ENCODE data around the gene ZZZ3. TPM values are rescaled to one million over a fixed set of nuclear protein-coding genes. Genes with fewer than 3 reads are reported as not detected.

The ZZZ3 gene
- total RNA-seq, 1 experiment from 2014 or later: 77.8 TPM

- intact Hi-C loops (cut with micrococcal nuclease): no loop called here
- Histone ChIP-seq H3K9me3 (ENCODE audit: low read length) (no peaks in the 10 kb centered on the region), H3K36me3 (ENCODE audit: low read depth, low read length) (peaks cover 13% of the 10 kb centered on the region), H3K9me2 (replicated peaks; ENCODE audit: low read length) (no peaks in the 10 kb centered on the region), H4K20me1 (ENCODE audit: low read length) (peaks cover 5% of the 10 kb centered on the region), H3K4me1 (ENCODE audit: insufficient read depth, low read length) (peaks cover 13% of the 10 kb centered on the region), H3K79me2 (ENCODE audit: low read length) (peaks cover 73% of the 10 kb centered on the region), H3K27me3 (ENCODE audit: low read length) (no peaks in the 10 kb centered on the region), H3K27ac (ENCODE audit: low read length) (no peak overlapping the region), H3K9ac (ENCODE audit: low read length) (no peak overlapping the region), H3K4me2 (ENCODE audit: low read length) (no peak overlapping the region), H2AFZ (ENCODE audit: low read length) (no peak overlapping the region), H3F3A (ENCODE audit: low read length, unreplicated experiment) (no peaks in the 10 kb centered on the region), H3K4me3 (ENCODE audit: low read length) (no peak overlapping the region)
- CTCF ChIA-PET: no interaction called here
- TF ChIP-seq CTCF (conservative IDR thresholded peaks at IDR 0.05; ENCODE audit: low read depth, low read length) (no peak), EZH2 (IDR thresholded peaks at IDR 0.05; ENCODE audit: low read length, unreplicated experiment) (no peak), EZH2phosphoT487 (IDR thresholded peaks at IDR 0.05; ENCODE audit: borderline replicate concordance, low read length) (no peak)
- no TSS peak for BruUV-seq (replicated peaks)
- DNase-seq: no peak
- POLR2A ChIA-PET (ENCODE audit: unreplicated experiment): no interaction called here
- no peak; the same call in 1 of the 2 replicates for ATAC-seq
Measured at GRCh38 chr1:77643456-77643855, 39.0 kb downstream of the ZZZ3 start.

- no peaks in the 10 kb centered on the region for H3F3A ChIP-seq (ENCODE audit: low read length, unreplicated experiment)
- H3K9me2 ChIP-seq (replicated peaks; ENCODE audit: low read length): no peaks in the 10 kb centered on the region
- BruUV-seq (replicated peaks): no TSS peak
- no peak overlapping the region for H2AFZ ChIP-seq (ENCODE audit: low read length)
- no peak overlapping the region for H3K4me2 ChIP-seq (ENCODE audit: low read length)
- intact Hi-C loops (cut with micrococcal nuclease): no loop called here
- H3K4me3 ChIP-seq (ENCODE audit: low read length): no peak overlapping the region
- peaks cover 13% of the 10 kb centered on the region for H3K4me1 ChIP-seq (ENCODE audit: insufficient read depth, low read length)
- no peaks in the 10 kb centered on the region for H3K9me3 ChIP-seq (ENCODE audit: low read length)
- H3K79me2 ChIP-seq (ENCODE audit: low read length): peaks cover 73% of the 10 kb centered on the region
- no peak overlapping the region for H3K9ac ChIP-seq (ENCODE audit: low read length)
- ChIA-PET POLR2A (ENCODE audit: unreplicated experiment) (interaction anchor here (0.5 kb wide), 1 partner anchor 13 kb away, joined by 3 read pairs; no protein-coding TSS in a partner anchor), CTCF (no interaction called here)
- no peak for TF ChIP-seq EZH2 (IDR thresholded peaks at IDR 0.05; ENCODE audit: low read length, unreplicated experiment)
- no peak for TF ChIP-seq CTCF (conservative IDR thresholded peaks at IDR 0.05; ENCODE audit: low read depth, low read length)
- TF ChIP-seq EZH2phosphoT487 (IDR thresholded peaks at IDR 0.05; ENCODE audit: borderline replicate concordance, low read length): no peak
- H3K27me3 ChIP-seq (ENCODE audit: low read length): no peaks in the 10 kb centered on the region
- H3K27ac ChIP-seq (ENCODE audit: low read length): no peak overlapping the region
- peaks cover 5% of the 10 kb centered on the region for H4K20me1 ChIP-seq (ENCODE audit: low read length)
- ATAC-seq (no peak), DNase-seq (no peak)
- peaks cover 13% of the 10 kb centered on the region for H3K36me3 ChIP-seq (ENCODE audit: low read depth, low read length)
Measured at GRCh38 chr1:77642941-77643340, 39.5 kb downstream of the ZZZ3 start.

GRCh38 chr1:77642196-77642595, 40.3 kb downstream of the ZZZ3 start:
- Histone ChIP-seq H3K36me3 (ENCODE audit: low read depth, low read length) (peaks cover 13% of the 10 kb centered on the region), H3K4me2 (ENCODE audit: low read length) (no peak overlapping the region), H4K20me1 (ENCODE audit: low read length) (peaks cover 5% of the 10 kb centered on the region; the same call in 1 of the 2 replicates), H3K4me3 (ENCODE audit: low read length) (no peak overlapping the region), H3K27me3 (ENCODE audit: low read length) (no peaks in the 10 kb centered on the region), H3F3A (ENCODE audit: low read length, unreplicated experiment) (no peaks in the 10 kb centered on the region), H3K79me2 (ENCODE audit: low read length) (peaks cover 69% of the 10 kb centered on the region), H3K9me2 (replicated peaks; ENCODE audit: low read length) (no peaks in the 10 kb centered on the region), H2AFZ (ENCODE audit: low read length) (no peak overlapping the region), H3K9ac (ENCODE audit: low read length) (no peak overlapping the region), H3K27ac (ENCODE audit: low read length) (no peak overlapping the region), H3K4me1 (ENCODE audit: insufficient read depth, low read length) (peaks cover 13% of the 10 kb centered on the region), H3K9me3 (ENCODE audit: low read length) (no peaks in the 10 kb centered on the region)
- DNase-seq: no peak
- CTCF ChIA-PET: no interaction called here
- POLR2A ChIA-PET (ENCODE audit: unreplicated experiment): no interaction called here
- no TSS peak for BruUV-seq (replicated peaks)
- TF ChIP-seq CTCF (conservative IDR thresholded peaks at IDR 0.05; ENCODE audit: low read depth, low read length): no peak
- no peak for TF ChIP-seq EZH2 (IDR thresholded peaks at IDR 0.05; ENCODE audit: low read length, unreplicated experiment)
- TF ChIP-seq EZH2phosphoT487 (IDR thresholded peaks at IDR 0.05; ENCODE audit: borderline replicate concordance, low read length): no peak
- ATAC-seq: no peak
- intact Hi-C loops (cut with micrococcal nuclease): no loop called here

All from PC-3 (cell line).